Measurements from ENCODE around the gene TMEM231. TPM values are rescaled to one million over a fixed set of nuclear protein-coding genes. Genes with fewer than 3 reads are reported as not detected.

The TMEM231 gene
- total RNA-seq, 1 experiment from 2014 or later, result 6.6 TPM

- H3K4me3 Mint-ChIP-seq (ENCODE audit: unreplicated experiment), result peak within 1 kb of the TSS; percentile 85
- peak within 1 kb of the TSS; percentile 58 for H3K27ac Mint-ChIP-seq (ENCODE audit: unreplicated experiment)
- H3K9me3 Mint-ChIP-seq (ENCODE audit: unreplicated experiment), result no peaks in the 10 kb centered on the region
- 0 out of 2 replicates have a peak, but pooled peaks cover 10% of the 10 kb centered on the region for H3K4me1 ChIP-seq
- POLR2A ChIA-PET, result interaction anchor here (1.4 to 2.5 kb wide), 2 partner anchors 10 to 81 kb away, joined by 3 to 9 read pairs; partner anchors contain the start of genes KARS1 and TERF2IP
- H3K9me3 ChIP-seq, result no peaks in the 10 kb centered on the region
- peak; percentile 88 to 95 for DNase-seq
- H3K4me1 Mint-ChIP-seq (ENCODE audit: low read depth, unreplicated experiment), result no peaks in the 10 kb centered on the region
- no peaks in the 10 kb centered on the region for H3K27me3 ChIP-seq (replicated peaks; ENCODE audit: control insufficient read depth, insufficient read depth, low read length)
- peaks cover 22% of the 10 kb centered on the region for H3K36me3 Mint-ChIP-seq (ENCODE audit: insufficient read depth, unreplicated experiment)
- peak within 1 kb of the TSS; percentile 44 for H3K4me3 ChIP-seq (ENCODE audit: low read depth, low read length)
- H3K36me3 ChIP-seq (ENCODE audit: control insufficient read depth, insufficient read depth, low read length), result peaks cover 7% of the 10 kb centered on the region
- CTCF ChIA-PET, result interaction anchor here (1.9 to 2.5 kb wide), 3 partner anchors 16 to 82 kb away, joined by 7 to 20 read pairs (median 8); partner anchors contain the start of genes KARS1 and TERF2IP
- no TSS peak for BruUV-seq (replicated peaks)
- intact Hi-C loops (cut with micrococcal nuclease; ENCODE audit: unreplicated experiment), result loop anchor here (1.0 to 5.0 kb wide), 3 partner anchors 10 to 196 kb away; partner anchors contain the start of genes ADAT1 and TMEM231
- no peak for TF ChIP-seq CTCF (IDR thresholded peaks at IDR 0.05; ENCODE audit: insufficient read depth in 1 of 2, low read depth in 1 of 2, low read length in 1 of 2, severe bottlenecking in 1 of 2, unreplicated experiment in 1 of 2)
- peaks cover 10% of the 10 kb centered on the region for H3K27me3 Mint-ChIP-seq (ENCODE audit: insufficient read depth, unreplicated experiment)
Measured at GRCh38 chr16:75566040-75566757, 10.1 kb upstream of the TMEM231 start, which contains the start of gene GABARAPL2. TSS of gene GABARAPL2 (plus strand) at chr16:75566379. CDS start at chr16:75566487, 108 bp downstream.

DNA sequence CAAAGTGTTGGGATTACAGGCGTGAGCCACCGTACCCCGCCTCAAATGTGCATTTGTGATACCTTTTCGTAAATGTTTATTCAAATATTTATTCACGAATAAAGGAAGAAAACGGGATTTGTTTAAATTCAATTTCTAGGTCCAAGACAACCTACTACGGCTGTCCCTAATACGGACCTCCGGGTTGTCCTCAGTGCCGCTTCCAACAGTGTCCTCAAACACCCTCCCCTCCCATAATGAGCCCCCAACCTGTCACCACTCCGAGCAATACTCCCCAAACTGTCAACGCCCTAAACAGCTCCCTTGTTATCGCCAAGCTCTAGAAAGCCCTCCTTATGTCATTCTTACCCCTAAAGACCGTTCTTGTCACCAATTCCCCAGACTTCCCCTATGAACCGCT is 9.6 kb upstream of the TMEM231 start:
- CTCF ChIA-PET, result interaction anchor here (0.9 to 2.5 kb wide), 5 partner anchors 11 to 261 kb away, joined by 3 to 20 read pairs (median 7); partner anchors contain the start of genes KARS1 and TERF2IP

More for the DNA sequence above, 9.6 kb upstream of the TMEM231 start:
- Histone ChIP-seq H3K9me3 (no peaks in the 10 kb centered on the region), H3K4me3 (ENCODE audit: low read depth, low read length) (peak overlapping the region; percentile 44), H3K27me3 (replicated peaks; ENCODE audit: control insufficient read depth, insufficient read depth, low read length) (no peaks in the 10 kb centered on the region), H3K36me3 (ENCODE audit: control insufficient read depth, insufficient read depth, low read length) (peaks cover 6% of the 10 kb centered on the region), H3K4me1 (0 out of 2 replicates have a peak, but pooled peaks cover 10% of the 10 kb centered on the region)
- peak overlapping the region; percentile 85 for H3K4me3 Mint-ChIP-seq (ENCODE audit: unreplicated experiment)
- H3K36me3 Mint-ChIP-seq (ENCODE audit: insufficient read depth, unreplicated experiment), result peaks cover 22% of the 10 kb centered on the region
- intact Hi-C loops (cut with micrococcal nuclease; ENCODE audit: unreplicated experiment), result loop anchor here (1.0 to 5.0 kb wide), 5 partner anchors 9 to 197 kb away; partner anchors contain the start of genes ADAT1, TMEM170A and TMEM231
- H3K27me3 Mint-ChIP-seq (ENCODE audit: insufficient read depth, unreplicated experiment), result peaks cover 10% of the 10 kb centered on the region
- H3K27ac Mint-ChIP-seq (ENCODE audit: unreplicated experiment), result peak overlapping the region; percentile 58
- no TSS peak for BruUV-seq (replicated peaks)
- DNase-seq, result no peak
- no peaks in the 10 kb centered on the region for H3K9me3 Mint-ChIP-seq (ENCODE audit: unreplicated experiment)
- no peak for TF ChIP-seq CTCF (IDR thresholded peaks at IDR 0.05; ENCODE audit: insufficient read depth in 1 of 2, low read depth in 1 of 2, low read length in 1 of 2, severe bottlenecking in 1 of 2, unreplicated experiment in 1 of 2)
- H3K4me1 Mint-ChIP-seq (ENCODE audit: low read depth, unreplicated experiment), result no peaks in the 10 kb centered on the region
- POLR2A ChIA-PET, result interaction anchor here (0.9 to 2.5 kb wide), 5 partner anchors 9 to 82 kb away, joined by 3 to 9 read pairs (median 6); partner anchors contain the start of genes ADAT1, KARS1 and TERF2IP
